Stomach (tissue), 9 donors: ENCODE measurements around the gene ZNF135. TPM values are rescaled to one million over a fixed set of nuclear protein-coding genes. Genes with fewer than 3 reads are reported as not detected.

Source experiments
- DNase-seq, 2 donors: peaks; one replicate each; pipeline versions ENCODE4 v3.0.0 to v3.0.0-alpha.2; 2013 to 2019
- H3K27ac ChIP-seq, 5 donors: fragments of 200-600 bp in 4 of 5; sonication (generic) in 4 of 5; one replicate each; pipeline ENCODE4 v1.5.1; 2013 to 2019; ENCODE audit warnings: mild to moderate bottlenecking in 1 of 5, moderate library complexity in 1 of 5
- H3K27me3 ChIP-seq, 3 donors: fragments of 200-600 bp; sonication (generic); one replicate each; pipeline ENCODE4 v1.5.1; 2017 to 2019; ENCODE audit warnings: mixed run types in 1 of 3
- H3K36me3 ChIP-seq, 4 donors: fragments of 200-600 bp; sonication (generic); 1 replicate in 3 of 4; 2 replicates in 1 of 4; pipeline ENCODE4 v1.5.1; 2016 to 2019
- H3K4me1 ChIP-seq, 4 donors: fragments of 200-600 bp; sonication (generic); one replicate each; pipeline ENCODE4 v1.5.1; 2016 to 2019
- H3K4me3 ChIP-seq, 4 donors: fragments of 200-600 bp; sonication (generic) in 3 of 4; one replicate each; pipeline ENCODE4 v1.5.1; 2016 to 2019; ENCODE audit warnings: mild to moderate bottlenecking in 1 of 4
- H3K9me3 ChIP-seq, 4 donors: fragments of 200-600 bp; sonication (generic); one replicate each; pipeline ENCODE4 v1.5.1; 2016 to 2019
- EP300 ChIP-seq: sonication (generic); formaldehyde crosslinking; IDR thresholded peaks from one replicate; pipeline ENCODE4 v1.6.1; 2017; ENCODE audit warnings: antibody characterized with exemption
- POLR2A ChIP-seq, 4 donors: fragments of 450-650 bp; IDR thresholded peaks; one replicate each; pipeline ENCODE4 v1.6.1; 2016; ENCODE audit warnings: antibody characterized with exemption in 4 of 4, control low read depth in 2 of 4, mild to moderate bottlenecking in 1 of 4, moderate library complexity in 1 of 4
- POLR2AphosphoS5 ChIP-seq, 3 donors: sonication (generic); formaldehyde crosslinking; IDR thresholded peaks; one replicate each; pipeline ENCODE4 v1.6.1; 2016; ENCODE audit warnings: antibody characterized with exemption in 3 of 3
- WGBS, 5 donors: extraction: QIAGEN DNeasy Blood & Tissue Kit in 3 of 5; methylation state at CpG; one replicate each; pipeline versions ENCODE4 v1.1.5 to v1.1.7; 2013 to 2018; 5-methylcytosine and 5-hydroxymethylcytosine counted together
- intact Hi-C: fragments of 100-400 bp; cut with DNase I; formaldehyde crosslinking; loops from one replicate; pipeline ENCODE4 v1.15.1; 2023; ENCODE audit warnings: low total_unique reads
- polyA plus RNA-seq, 3 donors: library from polyadenylated mRNA; stranded (reverse); fragments of 200-250 nt; gene quantifications; one replicate each; pipeline ENCODE4 v1.2.3, GENCODE V29; 2013
- total RNA-seq, 5 donors: library from RNA; depleted of rRNA; stranded (reverse); fragments of >200 nt; gene quantifications; one replicate each; pipeline versions ENCODE4 v1.1.0 to v1.2.3, GENCODE V29; 2014 to 2016
- TF ChIP-seq, protein P1 (sequence below), 7 experiments: fragments of 450-650 bp in 4 of 7; fragments of 200-600 bp in 3 of 7; sonication (generic) in 3 of 7; IDR thresholded peaks; one replicate each; pipeline ENCODE4 v1.5.1; 2016 to 2019; ENCODE audit warnings: antibody characterized with exemption in 7 of 7, control low read depth in 2 of 7, mild to moderate bottlenecking in 1 of 7
- donor health status: healthy with polysubstance abuse.
- donor health status: Bipolar disorder and iron deficiency.
- donor health status: healthy.

The ZNF135 gene
- total and polyA plus RNA-seq, 8 donors: 1.6 to 16.3 (median 4.9) TPM; not detected in 1

DNA sequence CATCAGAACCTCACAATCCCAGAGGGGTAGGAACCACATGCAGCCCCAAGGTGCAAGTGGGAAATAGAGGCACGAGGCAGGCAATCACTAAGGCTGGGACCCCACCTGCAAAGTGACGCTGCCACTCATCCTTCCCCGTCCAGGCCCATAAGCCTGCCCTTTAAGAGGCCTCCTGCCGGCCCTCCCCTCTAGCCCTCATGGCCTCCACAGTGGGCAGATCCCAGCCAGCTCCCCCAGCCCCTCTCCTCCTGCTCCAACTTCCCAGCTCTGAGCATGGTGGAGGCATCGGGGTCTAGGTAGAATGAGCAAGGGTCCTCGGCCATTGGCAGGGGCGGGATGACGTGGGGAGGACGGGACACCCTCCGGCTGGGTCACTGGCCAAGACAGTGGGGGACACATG lies 36.2 kb downstream of the ZNF135 start:
- TF ChIP-seq POLR2A (IDR thresholded peaks at IDR 0.05) (no peak), POLR2AphosphoS5 (IDR thresholded peaks at IDR 0.05) (no peak), EP300 (no peak)
- TF ChIP-seq, protein P1, sequence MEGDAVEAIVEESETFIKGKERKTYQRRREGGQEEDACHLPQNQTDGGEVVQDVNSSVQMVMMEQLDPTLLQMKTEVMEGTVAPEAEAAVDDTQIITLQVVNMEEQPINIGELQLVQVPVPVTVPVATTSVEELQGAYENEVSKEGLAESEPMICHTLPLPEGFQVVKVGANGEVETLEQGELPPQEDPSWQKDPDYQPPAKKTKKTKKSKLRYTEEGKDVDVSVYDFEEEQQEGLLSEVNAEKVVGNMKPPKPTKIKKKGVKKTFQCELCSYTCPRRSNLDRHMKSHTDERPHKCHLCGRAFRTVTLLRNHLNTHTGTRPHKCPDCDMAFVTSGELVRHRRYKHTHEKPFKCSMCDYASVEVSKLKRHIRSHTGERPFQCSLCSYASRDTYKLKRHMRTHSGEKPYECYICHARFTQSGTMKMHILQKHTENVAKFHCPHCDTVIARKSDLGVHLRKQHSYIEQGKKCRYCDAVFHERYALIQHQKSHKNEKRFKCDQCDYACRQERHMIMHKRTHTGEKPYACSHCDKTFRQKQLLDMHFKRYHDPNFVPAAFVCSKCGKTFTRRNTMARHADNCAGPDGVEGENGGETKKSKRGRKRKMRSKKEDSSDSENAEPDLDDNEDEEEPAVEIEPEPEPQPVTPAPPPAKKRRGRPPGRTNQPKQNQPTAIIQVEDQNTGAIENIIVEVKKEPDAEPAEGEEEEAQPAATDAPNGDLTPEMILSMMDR (IDR thresholded peaks at IDR 0.05): no peak
- H3K27ac ChIP-seq: no peak overlapping the region
- 95 to 99% (median 98%) methylated on average over 8 to 10 of the region's 10 CpGs for WGBS, 5 donors
- intact Hi-C loops: no loop called here
- no peak for DNase-seq
- no peaks in the 10 kb centered on the region for H3K27me3 ChIP-seq
- no peak overlapping the region for H3K4me3 ChIP-seq
- peaks cover 0 to 61% (median 20%) of the 10 kb centered on the region in 4 donors for H3K36me3 ChIP-seq
- peaks cover 5 to 73% (median 52%) of the 10 kb centered on the region in 4 donors for H3K9me3 ChIP-seq
- H3K4me1 ChIP-seq: peaks cover 0 to 21% (median 20%) of the 10 kb centered on the region in 4 donors

DNA sequence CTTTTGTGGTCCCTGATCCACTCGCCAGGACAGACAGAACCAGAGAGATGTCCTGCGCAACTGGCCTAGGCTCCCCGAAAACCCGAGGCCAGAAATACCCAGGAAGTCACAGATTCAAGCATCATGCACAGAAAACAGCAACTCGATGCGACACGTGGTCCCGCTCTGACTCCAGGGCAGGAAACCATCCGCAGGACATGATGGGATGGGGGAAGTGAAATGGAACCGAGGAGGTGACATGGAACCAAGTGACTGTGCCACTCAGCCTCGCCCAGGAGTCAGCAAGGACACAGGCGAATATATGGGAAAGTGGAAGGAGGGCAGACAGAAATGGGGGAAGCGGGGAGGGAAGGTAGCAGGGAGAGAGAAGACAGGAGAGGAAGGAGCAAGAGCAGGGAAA lies 37.8 kb downstream of the ZNF135 start:
- peaks cover 0 to 45% (median 17%) of the 10 kb centered on the region in 4 donors for H3K36me3 ChIP-seq
- H3K27me3 ChIP-seq: no peaks in the 10 kb centered on the region
- peak overlapping the region in 3 of 4 donors; percentile 88 to 96 (median 94) for H3K4me3 ChIP-seq
- no peak for DNase-seq
- intact Hi-C loops: no loop called here
- peak overlapping the region in 2 of 5 donors; percentile 89 to 97 for H3K27ac ChIP-seq
- WGBS, 5 donors: 82 to 88% (median 87%) methylated on average over 13 of the region's 13 CpGs
- TF ChIP-seq, protein P1 (IDR thresholded peaks at IDR 0.05): no peak
- no peak for TF ChIP-seq POLR2AphosphoS5 (IDR thresholded peaks at IDR 0.05)
- TF ChIP-seq POLR2A (IDR thresholded peaks at IDR 0.05): no peak
- TF ChIP-seq EP300: no peak
- peaks cover 0 to 21% (median 20%) of the 10 kb centered on the region in 4 donors for H3K4me1 ChIP-seq
- H3K9me3 ChIP-seq: peaks cover 2 to 71% (median 44%) of the 10 kb centered on the region in 4 donors

DNA sequence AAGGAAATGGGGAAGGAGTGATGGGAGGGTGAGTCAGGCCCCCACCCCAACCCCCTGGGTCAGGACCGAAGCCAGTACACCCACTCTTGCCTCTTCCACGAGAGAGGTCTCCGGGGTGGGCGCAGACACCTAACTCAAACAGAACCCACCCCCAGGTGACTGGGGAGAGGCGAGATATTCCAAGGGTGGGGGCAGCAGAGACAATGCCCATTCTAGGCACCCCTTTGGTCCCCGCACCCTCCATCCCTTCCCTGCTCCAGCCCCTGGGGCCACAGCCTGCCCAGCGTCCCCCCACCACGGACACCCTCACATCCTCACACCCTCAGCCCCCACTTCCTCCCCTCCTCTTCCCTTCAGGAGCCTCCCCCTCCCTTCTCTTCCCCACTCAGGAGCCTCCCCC lies 38.3 kb downstream of the ZNF135 start:
- peak overlapping the region; percentile 66 to 96 (median 91) for H3K4me3 ChIP-seq
- intact Hi-C loops: no loop called here
- WGBS, 5 donors: 27 to 50% (median 33%) methylated on average over 6 to 8 of the region's 8 CpGs
- H3K4me1 ChIP-seq: peaks cover 0 to 21% (median 20%) of the 10 kb centered on the region in 4 donors
- DNase-seq: no peak
- H3K27ac ChIP-seq: peak overlapping the region in 4 of 5 donors; percentile 85 to 97 (median 91)
- H3K36me3 ChIP-seq: peaks cover 0 to 40% (median 14%) of the 10 kb centered on the region in 4 donors
- H3K27me3 ChIP-seq: no peaks in the 10 kb centered on the region
- H3K9me3 ChIP-seq: peaks cover 0 to 71% (median 41%) of the 10 kb centered on the region in 4 donors
- TF ChIP-seq EP300 (no peak), POLR2A (IDR thresholded peaks at IDR 0.05) (no peak), POLR2AphosphoS5 (IDR thresholded peaks at IDR 0.05) (no peak)
- TF ChIP-seq, protein P1 (IDR thresholded peaks at IDR 0.05): no peak

DNA sequence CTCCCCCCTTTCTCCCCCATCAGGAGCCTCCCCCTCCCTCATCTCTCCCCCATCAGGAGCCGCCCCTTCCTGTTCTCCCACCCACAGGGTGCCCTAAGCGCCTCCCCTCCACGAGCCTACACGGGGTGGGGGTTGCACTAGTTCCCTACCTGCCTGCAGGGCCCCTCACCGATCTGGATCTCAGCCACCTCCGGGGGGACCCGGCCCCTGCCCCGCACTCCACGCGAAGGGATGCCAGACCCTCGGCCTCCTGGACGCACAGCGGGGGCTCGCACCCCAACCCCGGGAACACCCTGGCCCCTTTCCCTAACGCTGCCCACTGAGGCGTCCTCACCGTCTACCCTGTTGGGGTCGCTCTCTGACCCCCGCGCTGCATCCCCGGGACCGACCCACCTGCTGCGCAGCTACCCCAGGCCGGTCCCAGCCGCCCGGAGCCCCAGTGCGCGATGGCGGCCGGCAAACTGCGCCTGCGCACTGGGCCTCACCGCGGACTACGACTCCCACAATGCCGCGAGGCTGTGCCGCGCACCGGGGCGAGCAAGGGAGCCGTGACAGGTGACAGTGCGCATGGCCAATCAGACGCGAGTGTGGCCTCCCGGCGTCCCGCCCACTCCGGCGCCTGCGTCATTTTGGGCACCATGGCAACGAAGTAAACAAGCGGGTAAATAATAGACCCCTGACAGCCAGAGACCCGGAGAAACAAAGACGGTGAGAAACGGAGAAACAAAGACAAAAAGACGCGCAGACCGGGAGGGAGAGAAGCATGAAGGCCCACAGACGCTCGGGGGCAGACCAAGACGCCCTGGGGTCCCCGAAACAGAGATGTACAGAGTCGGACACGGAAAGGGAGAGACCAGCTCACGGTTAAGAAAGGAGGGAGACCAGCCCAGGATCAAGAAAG lies 38.9 kb downstream of the ZNF135 start, which contains the start of gene ZSCAN18:
ZSCAN18 (minus strand) TSS at position 451 of the 901 bp plus-strand sequence. CDS start 7,964 bp downstream, outside the sequence.
- peaks cover 0 to 34% (median 13%) of the 10 kb centered on the region in 4 donors for H3K36me3 ChIP-seq
- H3K27me3 ChIP-seq: no peaks in the 10 kb centered on the region
- peak within 1 kb of the TSS; percentile 85 to 97 (median 90) for H3K27ac ChIP-seq
- DNase-seq: peak; percentile 96 to 100
- 0 to 2% (median 1%) methylated on average over 31 to 67 of the region's 67 CpGs for whole genome bisulfite sequencing, 5 donors
- H3K4me1 ChIP-seq: peaks cover 0 to 21% (median 20%) of the 10 kb centered on the region in 4 donors
- intact Hi-C loops: no loop called here
- peaks cover 0 to 71% (median 40%) of the 10 kb centered on the region in 4 donors for H3K9me3 ChIP-seq
- TF ChIP-seq POLR2AphosphoS5 (IDR thresholded peaks at IDR 0.05) (peak; percentile 76 to 90 (median 79)), EP300 (peak; percentile 39), POLR2A (IDR thresholded peaks at IDR 0.05) (peak in 1 of 4 donors; percentile 37)
- TF ChIP-seq, protein P1 (IDR thresholded peaks at IDR 0.05): no peak
- H3K4me3 ChIP-seq: peak within 1 kb of the TSS; percentile 66 to 96 (median 91)
